ENCODE measurements around the gene XBP1.

XBP1 gene

DNA sequence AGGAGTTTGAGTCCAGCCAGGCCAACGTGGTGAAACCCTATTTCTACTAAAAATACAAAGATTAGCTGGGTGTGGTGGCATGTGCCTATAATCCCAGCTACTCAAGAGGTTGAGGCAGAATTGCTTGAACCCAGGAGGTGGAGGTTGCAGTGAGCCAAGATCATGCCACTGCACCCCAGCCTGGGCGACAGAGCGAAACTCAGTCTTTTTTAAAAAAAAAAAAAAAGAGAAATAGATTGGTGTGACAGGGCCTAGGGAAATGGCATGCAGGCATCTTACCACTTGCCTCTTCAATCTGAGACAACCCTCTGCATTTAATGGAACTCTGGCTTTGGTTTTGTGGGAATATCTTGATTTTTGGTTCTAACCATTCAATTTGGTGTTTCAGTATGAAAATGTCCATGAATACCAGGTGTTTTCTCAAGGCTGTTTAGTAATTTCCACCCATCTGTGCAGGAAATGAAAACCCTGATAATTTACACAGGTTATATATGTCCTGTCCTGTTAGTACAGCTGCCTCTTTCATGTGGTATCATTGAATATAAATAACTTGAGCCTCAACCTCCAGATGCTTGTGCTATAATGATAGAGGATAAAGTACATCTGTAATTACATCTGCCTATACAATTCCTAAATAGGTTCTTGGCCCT lies 8.4 kb downstream of the XBP1 start:
- no peak overlapping the region for H3K4me3 ChIP-seq (ENCODE audit: low read depth, low read length)
- in situ Hi-C loops (cut with HindIII; ENCODE audit: low sequenced_read_pairs), result no loop called here
- TF ChIP-seq, protein P1, sequence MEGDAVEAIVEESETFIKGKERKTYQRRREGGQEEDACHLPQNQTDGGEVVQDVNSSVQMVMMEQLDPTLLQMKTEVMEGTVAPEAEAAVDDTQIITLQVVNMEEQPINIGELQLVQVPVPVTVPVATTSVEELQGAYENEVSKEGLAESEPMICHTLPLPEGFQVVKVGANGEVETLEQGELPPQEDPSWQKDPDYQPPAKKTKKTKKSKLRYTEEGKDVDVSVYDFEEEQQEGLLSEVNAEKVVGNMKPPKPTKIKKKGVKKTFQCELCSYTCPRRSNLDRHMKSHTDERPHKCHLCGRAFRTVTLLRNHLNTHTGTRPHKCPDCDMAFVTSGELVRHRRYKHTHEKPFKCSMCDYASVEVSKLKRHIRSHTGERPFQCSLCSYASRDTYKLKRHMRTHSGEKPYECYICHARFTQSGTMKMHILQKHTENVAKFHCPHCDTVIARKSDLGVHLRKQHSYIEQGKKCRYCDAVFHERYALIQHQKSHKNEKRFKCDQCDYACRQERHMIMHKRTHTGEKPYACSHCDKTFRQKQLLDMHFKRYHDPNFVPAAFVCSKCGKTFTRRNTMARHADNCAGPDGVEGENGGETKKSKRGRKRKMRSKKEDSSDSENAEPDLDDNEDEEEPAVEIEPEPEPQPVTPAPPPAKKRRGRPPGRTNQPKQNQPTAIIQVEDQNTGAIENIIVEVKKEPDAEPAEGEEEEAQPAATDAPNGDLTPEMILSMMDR (IDR thresholded peaks at IDR 0.05; ENCODE audit: low read depth, low read length), result no peak

DNA sequence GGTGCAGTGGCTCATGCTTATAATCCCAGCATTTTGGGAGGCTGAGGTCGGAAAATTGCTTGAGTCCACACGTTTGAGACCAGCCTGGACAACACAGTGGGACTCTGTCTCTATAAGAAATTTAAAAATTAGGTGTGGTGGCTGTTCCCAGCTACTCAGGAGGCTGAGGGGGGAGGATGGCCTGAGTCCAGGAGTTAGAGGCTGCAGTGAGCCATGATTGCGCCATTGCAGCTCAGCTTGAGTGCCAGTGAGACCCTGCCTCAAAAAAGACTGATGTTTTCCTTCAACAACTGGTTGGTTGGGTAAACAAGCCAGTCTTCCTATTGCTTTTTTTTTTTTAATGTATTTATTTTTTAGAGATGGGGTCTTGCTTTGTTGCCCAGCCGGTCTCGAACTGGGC lies 9.2 kb downstream of the XBP1 start:
- in situ Hi-C loops (cut with HindIII; ENCODE audit: low sequenced_read_pairs), result no loop called here
- H3K4me3 ChIP-seq (ENCODE audit: low read depth, low read length), result no peak overlapping the region
- TF ChIP-seq, protein P1 (IDR thresholded peaks at IDR 0.05; ENCODE audit: low read depth, low read length), result no peak
- no peak for DNase-seq (ENCODE audit: low read depth, low spot score)

More for the DNA sequence above, 8.4 kb downstream of the XBP1 start:
- DNase-seq (ENCODE audit: low read depth, low spot score), result no peak

DNA sequence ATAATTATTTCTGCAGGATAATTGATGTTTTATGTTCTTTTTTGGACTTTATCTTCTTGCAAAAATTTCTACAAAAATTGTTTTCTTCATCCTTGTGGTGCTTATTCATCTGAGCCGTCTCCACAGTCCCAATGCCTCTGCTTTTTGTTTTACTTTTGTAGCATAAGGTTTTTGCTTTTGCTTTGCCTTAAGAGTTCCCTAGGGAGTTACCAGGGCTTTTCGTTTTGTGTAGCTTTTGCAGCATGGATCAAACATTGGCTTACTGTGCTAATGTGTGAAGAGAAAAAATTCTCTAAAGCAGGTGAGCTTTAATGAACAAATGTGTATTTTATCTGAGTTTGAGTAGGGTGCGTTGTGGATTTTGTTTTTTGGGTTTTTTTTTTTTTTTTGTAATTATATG lies 11.8 kb downstream of the XBP1 start:
- no peak overlapping the region for H3K4me3 ChIP-seq (ENCODE audit: low read depth, low read length)
- TF ChIP-seq, protein P1 (IDR thresholded peaks at IDR 0.05; ENCODE audit: low read depth, low read length), result no peak
- in situ Hi-C loops (cut with HindIII; ENCODE audit: low sequenced_read_pairs), result no loop called here
- DNase-seq (ENCODE audit: low read depth, low spot score), result no peak

DNA sequence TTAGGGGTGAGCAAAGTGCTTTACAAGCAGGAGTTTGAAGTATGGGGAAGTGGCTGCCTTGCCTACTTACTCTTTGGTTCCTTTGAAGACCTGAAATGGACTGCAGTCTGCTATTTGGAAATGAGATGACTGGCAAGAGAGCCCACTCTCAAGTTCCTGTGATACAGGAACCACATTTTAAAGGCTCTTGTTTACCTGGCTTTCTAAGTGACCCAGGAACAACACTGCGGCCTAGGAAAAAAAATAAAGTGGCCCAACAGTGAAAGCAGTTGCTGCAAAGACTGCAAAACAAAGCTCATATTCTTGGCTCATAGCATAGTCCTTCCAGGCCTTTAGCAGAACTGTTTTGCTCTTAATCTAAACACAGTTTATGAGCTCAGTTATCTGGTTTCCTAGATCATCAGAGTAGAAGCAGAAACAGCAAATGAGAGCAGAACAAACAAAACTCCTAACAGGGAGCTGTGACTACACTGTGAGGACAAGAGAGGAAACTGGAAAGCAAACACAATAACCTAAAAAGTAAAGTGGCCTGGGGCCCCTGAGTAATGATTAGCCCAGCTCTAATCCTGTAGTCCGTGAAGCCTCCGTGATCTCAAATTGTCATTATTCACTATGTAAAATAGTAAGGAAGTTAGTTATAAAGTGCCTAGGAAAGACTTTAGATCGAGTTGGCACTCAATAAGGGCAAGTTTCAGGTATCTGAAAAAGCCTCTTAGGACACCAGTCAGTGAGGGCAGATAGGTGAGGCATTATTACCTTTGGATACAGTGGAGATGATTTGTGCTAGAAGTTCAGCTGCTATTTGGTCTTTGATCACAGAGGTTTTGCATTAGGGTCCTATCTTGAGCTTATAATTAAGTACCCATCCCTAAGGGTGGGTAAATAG lies 16.3 kb downstream of the XBP1 start:
- H3K4me3 ChIP-seq (ENCODE audit: low read depth, low read length), result no peak overlapping the region
- no peak for DNase-seq (ENCODE audit: low read depth, low spot score)
- in situ Hi-C loops (cut with HindIII; ENCODE audit: low sequenced_read_pairs), result no loop called here
- TF ChIP-seq, protein P1 (IDR thresholded peaks at IDR 0.05; ENCODE audit: low read depth, low read length), result no peak

DNA sequence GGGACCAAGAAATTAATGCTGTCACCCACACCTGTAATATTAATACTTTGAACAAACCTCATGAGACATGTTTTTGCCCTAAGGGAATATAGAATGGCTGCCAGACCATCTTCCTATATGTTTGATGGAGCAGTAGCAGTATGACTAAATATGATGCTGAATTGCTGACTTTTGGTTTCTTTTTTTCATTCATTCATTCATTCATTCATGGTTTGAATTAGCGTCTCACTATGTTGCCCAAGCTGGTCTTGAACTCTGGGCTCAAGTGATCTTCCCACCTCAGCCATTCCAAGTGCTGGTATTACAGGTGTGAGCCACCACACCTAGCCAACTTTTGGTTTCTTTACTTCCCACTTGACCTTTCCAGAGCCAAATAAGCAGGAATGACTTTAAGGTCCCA lies 20.1 kb downstream of the XBP1 start:
- no peak for DNase-seq (ENCODE audit: low read depth, low spot score)
- no peak overlapping the region for H3K4me3 ChIP-seq (ENCODE audit: low read depth, low read length)
- TF ChIP-seq, protein P1 (IDR thresholded peaks at IDR 0.05; ENCODE audit: low read depth, low read length), result no peak
- in situ Hi-C loops (cut with HindIII; ENCODE audit: low sequenced_read_pairs), result no loop called here

DNA sequence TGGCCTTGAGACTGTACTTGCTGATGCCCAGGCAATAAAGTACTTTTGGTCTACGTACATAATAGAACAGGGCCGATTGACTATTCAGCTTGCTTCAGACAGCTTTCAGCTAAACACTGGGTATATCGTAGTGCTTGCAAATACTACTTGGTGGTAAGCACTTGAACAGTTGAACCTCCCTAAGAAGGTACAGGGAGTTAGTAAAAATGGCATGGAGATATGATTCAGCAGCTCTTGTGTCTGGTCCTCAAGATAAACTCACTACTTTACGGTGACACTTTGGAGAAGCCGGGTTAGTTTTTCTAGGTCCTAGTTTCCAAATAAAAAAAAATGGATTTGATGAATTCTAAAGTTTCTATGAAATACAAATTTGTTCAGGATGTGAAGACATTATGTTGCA lies 20.5 kb downstream of the XBP1 start:
- DNase-seq (ENCODE audit: low read depth, low spot score), result no peak
- TF ChIP-seq, protein P1 (IDR thresholded peaks at IDR 0.05; ENCODE audit: low read depth, low read length), result no peak
- in situ Hi-C loops (cut with HindIII; ENCODE audit: low sequenced_read_pairs), result no loop called here
- H3K4me3 ChIP-seq (ENCODE audit: low read depth, low read length), result no peak overlapping the region

All from astrocyte of the spinal cord (primary cell).